BLaER1 (cell line): ENCODE measurements around the gene GPSM3.
"Not testable (repeated sequence)": the region's sequence is repeated elsewhere in the genome, so short reads cannot be mapped to it uniquely, and the experiment has no call there.

Experiments used
- H3K27ac ChIP-seq: shearing (Covaris generic); formaldehyde crosslinking; 2 replicates; pipeline ENCODE4 v1.8.1; 2022
- H3K27me3 ChIP-seq: shearing (Covaris generic); formaldehyde crosslinking; 2 replicates; pipeline ENCODE4 v1.8.1; 2022
- H3K36me3 ChIP-seq: shearing (Covaris generic); formaldehyde crosslinking; 2 replicates; pipeline ENCODE4 v1.8.1; 2022
- H3K4me1 ChIP-seq: shearing (Covaris generic); formaldehyde crosslinking; 2 replicates; pipeline ENCODE4 v1.8.1; 2022
- H3K4me2 ChIP-seq: shearing (Covaris generic); formaldehyde crosslinking; 2 replicates; pipeline ENCODE4 v1.8.1; 2022
- H3K4me3 ChIP-seq: shearing (Covaris generic); formaldehyde crosslinking; 2 replicates; pipeline ENCODE4 v1.8.1; 2022
- H3K9ac ChIP-seq: shearing (Covaris generic); formaldehyde crosslinking; 2 replicates; pipeline ENCODE4 v1.8.1; 2022
- H3K9me3 ChIP-seq: shearing (Covaris generic); formaldehyde crosslinking; 2 replicates; pipeline ENCODE4 v1.8.1; 2022
- H4K20me1 ChIP-seq: shearing (Covaris generic); formaldehyde crosslinking; 2 replicates; pipeline ENCODE4 v1.8.1; 2022
- Cebpa-rat ChIP-seq: shearing (Covaris generic); IDR thresholded peaks from 2 replicates; pipeline ENCODE4 v1.8.1; 2022

The GPSM3 gene

DNA sequence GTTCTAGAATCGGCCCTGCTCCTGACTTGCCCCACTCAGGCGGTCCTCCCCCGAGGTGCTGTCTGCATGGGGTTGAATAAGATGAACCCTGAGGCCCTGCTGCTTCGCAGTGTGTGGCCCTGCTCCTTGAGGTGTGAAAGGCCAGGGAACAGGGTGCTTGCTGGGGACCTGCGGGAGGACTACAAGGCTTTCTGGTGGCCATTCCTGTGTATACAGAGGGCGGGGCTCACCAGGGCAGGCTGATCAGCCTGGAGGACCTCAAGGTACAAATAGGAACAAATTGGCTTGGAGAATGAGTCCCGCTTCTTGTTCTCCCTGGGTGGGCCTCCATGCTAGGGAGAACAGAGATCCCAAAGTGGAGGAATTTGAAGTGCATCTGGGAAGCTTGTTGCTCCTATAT lies 25.7 kb upstream of the GPSM3 start:
- Histone ChIP-seq H3K27ac (no peak overlapping the region), H3K9me3 (no peaks in the 10 kb centered on the region), H3K4me2 (no peak overlapping the region), H3K4me1 (peaks cover 9% of the 10 kb centered on the region; the same call in 1 of the 2 replicates), H4K20me1 (no peaks in the 10 kb centered on the region), H3K9ac (no peak overlapping the region), H3K36me3 (no peaks in the 10 kb centered on the region), H3K4me3 (no peak overlapping the region), H3K27me3 (no peaks in the 10 kb centered on the region)
- no peak for TF ChIP-seq Cebpa-rat

DNA sequence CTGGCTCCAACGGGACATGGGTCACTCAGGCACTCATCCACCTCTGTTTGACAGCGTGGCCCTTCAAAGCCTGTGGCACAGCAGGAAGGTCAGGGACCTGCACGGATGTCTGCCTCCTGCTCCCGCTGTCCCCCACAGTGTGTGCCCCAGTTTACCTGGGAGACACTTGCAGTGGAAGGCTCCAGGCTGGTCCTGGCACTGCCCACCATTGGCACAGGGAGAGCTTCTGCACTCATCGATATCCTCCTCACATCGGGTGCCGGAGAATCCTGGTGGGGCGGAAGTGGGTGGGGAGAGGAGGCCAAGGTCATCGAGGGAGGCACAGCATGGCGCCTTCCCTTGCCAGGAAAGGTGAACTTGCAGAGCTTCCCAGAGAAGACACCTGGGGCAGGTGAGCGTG lies 24.6 kb upstream of the GPSM3 start:
- Histone ChIP-seq H3K27ac (no peak overlapping the region), H3K36me3 (no peaks in the 10 kb centered on the region), H3K4me2 (no peak overlapping the region), H3K4me1 (no peaks in the 10 kb centered on the region), H3K9me3 (no peaks in the 10 kb centered on the region), H3K9ac (no peak overlapping the region), H3K4me3 (no peak overlapping the region), H4K20me1 (no peaks in the 10 kb centered on the region), H3K27me3 (no peaks in the 10 kb centered on the region)
- no peak for TF ChIP-seq Cebpa-rat

DNA sequence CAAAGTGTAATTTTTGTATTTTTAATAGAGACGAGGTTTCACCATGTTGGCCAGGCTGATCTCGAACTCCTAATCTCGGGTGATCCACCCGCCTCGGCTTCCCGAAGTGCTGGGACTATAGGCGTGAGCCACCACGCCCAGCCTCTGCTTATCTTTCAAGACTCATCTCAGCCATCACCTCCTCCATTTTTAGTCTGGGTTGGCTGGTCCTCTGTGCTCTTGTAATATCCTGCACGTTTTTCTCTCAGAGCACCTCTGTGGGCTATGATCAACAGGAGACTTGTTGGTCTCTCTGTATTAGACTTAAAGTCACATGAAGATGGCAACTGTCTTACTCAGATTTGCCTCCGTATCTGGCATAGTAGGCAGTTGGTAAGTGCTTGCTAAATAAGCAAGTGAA lies 23.8 kb upstream of the GPSM3 start:
- no peaks in the 10 kb centered on the region for H3K27me3 ChIP-seq
- no peaks in the 10 kb centered on the region for H3K9me3 ChIP-seq
- no peak overlapping the region for H3K9ac ChIP-seq
- no peak for TF ChIP-seq Cebpa-rat
- H3K4me2 ChIP-seq = no peak overlapping the region
- no peaks in the 10 kb centered on the region for H4K20me1 ChIP-seq
- no peaks in the 10 kb centered on the region for H3K36me3 ChIP-seq
- no peak overlapping the region for H3K4me3 ChIP-seq
- no peaks in the 10 kb centered on the region for H3K4me1 ChIP-seq
- H3K27ac ChIP-seq = no peak overlapping the region

DNA sequence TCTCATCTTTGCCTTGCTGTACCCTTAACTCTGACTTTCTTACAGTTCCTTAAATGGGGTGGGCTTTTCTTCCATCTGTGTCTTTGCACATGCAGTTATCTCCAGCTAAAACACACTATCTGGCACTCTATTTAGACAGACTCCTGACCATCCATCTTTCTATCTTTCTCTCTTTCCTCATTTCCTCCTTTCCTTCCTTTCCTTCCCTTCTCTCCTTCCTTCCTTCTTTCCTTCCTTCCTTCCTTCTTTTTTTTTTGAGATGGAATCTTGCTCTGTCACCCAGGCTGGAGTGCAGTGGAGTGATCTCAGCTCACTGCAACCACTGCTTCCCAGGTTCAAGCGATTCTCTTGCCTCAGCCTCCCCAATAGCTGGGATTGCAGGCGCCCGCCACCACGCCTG lies 23.2 kb upstream of the GPSM3 start:
- Histone ChIP-seq H3K4me1 (no peaks in the 10 kb centered on the region), H3K27me3 (no peaks in the 10 kb centered on the region), H4K20me1 (no peaks in the 10 kb centered on the region), H3K4me2 (no peak overlapping the region), H3K9ac (no peak overlapping the region), H3K9me3 (no peaks in the 10 kb centered on the region), H3K36me3 (no peaks in the 10 kb centered on the region), H3K4me3 (no peak overlapping the region), H3K27ac (no peak overlapping the region)
- no peak for TF ChIP-seq Cebpa-rat

DNA sequence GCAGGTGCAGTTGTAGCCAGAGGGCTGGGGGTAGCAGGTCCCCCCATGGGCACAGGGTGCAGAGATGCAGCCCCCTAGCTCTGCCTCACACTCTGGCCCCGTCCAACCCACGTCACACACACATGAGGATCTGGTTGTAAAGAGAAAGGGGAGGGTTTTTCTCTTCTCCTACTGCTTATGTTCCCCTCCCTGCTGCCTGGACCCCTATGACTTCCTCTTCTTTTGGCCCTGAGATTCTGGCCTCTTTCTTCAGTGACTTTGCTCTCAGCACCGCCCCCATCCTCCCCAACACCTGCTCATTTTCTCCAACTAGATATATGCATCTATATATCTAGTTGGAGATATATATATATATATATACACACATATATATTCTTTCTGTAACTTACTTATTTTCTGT lies 21.7 kb upstream of the GPSM3 start:
- Histone ChIP-seq H3K4me2 (no peak overlapping the region), H3K4me1 (no peaks in the 10 kb centered on the region), H3K36me3 (no peaks in the 10 kb centered on the region), H3K9ac (no peak overlapping the region), H3K27me3 (no peaks in the 10 kb centered on the region), H3K27ac (no peak overlapping the region), H3K9me3 (no peaks in the 10 kb centered on the region), H3K4me3 (no peak overlapping the region), H4K20me1 (no peaks in the 10 kb centered on the region)
- no peak for TF ChIP-seq Cebpa-rat

DNA sequence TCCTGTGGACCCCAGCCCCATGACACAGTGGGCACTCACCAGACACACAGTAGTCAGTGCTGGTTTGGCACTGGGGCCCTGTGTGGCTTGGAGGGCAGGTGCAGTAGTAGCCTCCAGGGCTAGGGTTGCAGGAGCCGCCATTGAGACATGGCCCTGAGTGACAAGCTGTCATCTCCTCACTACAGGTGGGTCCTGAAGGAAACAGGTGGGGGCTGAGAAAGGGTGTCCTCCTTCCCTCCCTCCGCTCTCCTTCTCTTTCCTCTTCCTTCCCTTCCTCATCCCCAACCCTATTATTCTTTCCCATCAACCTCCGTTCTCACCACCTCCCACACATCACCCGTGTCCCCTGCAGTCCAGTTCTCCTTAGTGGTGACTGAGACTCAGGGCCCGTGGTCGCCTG lies 21.2 kb upstream of the GPSM3 start:
- Histone ChIP-seq H3K27me3 (no peaks in the 10 kb centered on the region), H3K4me3 (no peak overlapping the region), H3K9me3 (no peaks in the 10 kb centered on the region), H3K4me2 (no peak overlapping the region), H3K4me1 (no peaks in the 10 kb centered on the region), H3K27ac (no peak overlapping the region), H4K20me1 (no peaks in the 10 kb centered on the region), H3K36me3 (no peaks in the 10 kb centered on the region), H3K9ac (no peak overlapping the region)
- no peak for TF ChIP-seq Cebpa-rat

DNA sequence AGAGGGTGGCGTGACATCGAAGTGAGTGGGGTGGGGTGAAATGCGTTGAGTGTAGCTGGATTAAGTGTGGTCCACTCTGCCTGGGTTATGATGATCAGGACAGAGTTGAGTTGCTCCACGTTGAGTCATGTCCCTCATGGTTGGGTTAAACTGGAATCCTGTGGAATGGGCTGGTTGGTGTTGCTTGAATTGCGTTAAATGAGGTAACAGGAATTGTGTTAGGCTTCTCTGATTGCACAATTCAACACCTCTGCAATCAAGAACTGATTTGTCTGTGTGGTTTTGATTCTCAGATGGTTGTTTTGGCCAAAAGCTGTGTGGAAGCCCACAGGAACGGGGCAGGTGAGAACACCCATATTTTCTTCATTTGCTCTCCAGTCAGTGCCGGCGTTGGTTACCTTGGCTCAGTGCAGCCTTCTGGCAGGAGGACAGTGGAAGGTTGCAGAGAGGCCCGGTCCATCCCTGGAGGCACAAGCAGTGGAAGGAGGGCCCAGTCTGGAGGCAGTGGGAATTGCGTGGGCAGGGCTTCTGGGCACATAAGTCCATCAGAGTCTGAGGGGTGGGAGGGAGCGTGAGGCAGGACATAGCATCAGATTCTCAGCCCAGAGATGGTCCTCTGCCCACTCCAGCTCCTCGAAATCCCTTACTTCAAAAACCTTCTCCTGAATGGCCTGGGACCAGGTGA lies 19.8 kb upstream of the GPSM3 start:
- no peaks in the 10 kb centered on the region for H4K20me1 ChIP-seq
- no peak overlapping the region for H3K4me2 ChIP-seq
- H3K4me3 ChIP-seq = no peak overlapping the region
- no peak overlapping the region for H3K9ac ChIP-seq
- no peaks in the 10 kb centered on the region for H3K9me3 ChIP-seq
- H3K27ac ChIP-seq = no peak overlapping the region
- TF ChIP-seq Cebpa-rat = no peak
- no peaks in the 10 kb centered on the region for H3K27me3 ChIP-seq
- H3K36me3 ChIP-seq = no peaks in the 10 kb centered on the region
- no peaks in the 10 kb centered on the region for H3K4me1 ChIP-seq

DNA sequence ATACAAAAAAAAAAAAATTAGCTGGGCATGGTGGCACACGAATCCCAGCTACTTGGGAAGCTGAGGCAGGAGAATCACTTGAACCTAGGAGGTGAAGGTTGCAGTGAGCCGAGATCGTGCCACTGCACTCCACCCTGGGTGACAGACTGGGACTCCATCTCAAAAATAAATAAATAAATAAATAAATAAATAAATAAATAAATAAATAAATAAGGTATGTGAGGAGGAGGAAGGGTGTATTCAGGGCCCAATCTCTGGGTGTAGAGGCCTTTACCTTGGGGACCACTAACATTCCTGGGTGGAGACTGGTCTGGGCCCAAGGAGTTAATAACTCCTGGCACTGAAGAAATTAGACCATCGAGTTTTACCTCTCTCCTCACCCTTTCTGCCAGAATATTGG lies 19.0 kb upstream of the GPSM3 start:
- H4K20me1 ChIP-seq, H3K27ac ChIP-seq, H3K27me3 ChIP-seq: not testable (repeated sequence)

DNA sequence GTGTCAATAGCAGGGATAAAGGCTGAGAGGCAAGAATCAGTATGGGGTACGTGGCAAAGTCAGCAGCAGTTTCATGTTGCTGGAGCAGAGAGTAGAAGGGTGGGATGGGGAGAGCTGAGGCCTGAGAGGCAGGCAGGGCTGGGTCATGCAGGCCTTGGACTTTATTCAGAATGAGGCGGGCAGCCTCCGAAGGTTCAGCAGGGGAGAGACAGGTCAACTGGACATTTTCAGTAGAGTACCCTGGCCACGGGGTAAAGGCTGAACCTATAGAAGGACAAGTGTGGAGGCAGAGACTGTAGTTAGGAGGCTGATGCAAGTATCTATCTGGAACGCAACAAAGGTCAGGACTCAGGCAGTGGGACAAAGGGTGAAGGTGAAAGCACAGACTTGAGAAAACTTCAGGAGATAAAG lies 17.8 kb upstream of the GPSM3 start:
- no peak overlapping the region for H3K9ac ChIP-seq
- H3K9me3 ChIP-seq = no peaks in the 10 kb centered on the region
- no peak overlapping the region for H3K4me2 ChIP-seq
- no peak overlapping the region for H3K4me3 ChIP-seq
- TF ChIP-seq Cebpa-rat = no peak
- H3K36me3 ChIP-seq = no peaks in the 10 kb centered on the region
- no peaks in the 10 kb centered on the region for H4K20me1 ChIP-seq
- H3K27me3 ChIP-seq = no peaks in the 10 kb centered on the region
- no peak overlapping the region for H3K27ac ChIP-seq
- H3K4me1 ChIP-seq = no peaks in the 10 kb centered on the region

More for the DNA sequence above, 19.0 kb upstream of the GPSM3 start:
- not testable (repeated sequence) for H3K4me3 ChIP-seq, H3K9me3 ChIP-seq, H3K4me1 ChIP-seq, H3K4me2 ChIP-seq, H3K9ac ChIP-seq, H3K36me3 ChIP-seq

DNA sequence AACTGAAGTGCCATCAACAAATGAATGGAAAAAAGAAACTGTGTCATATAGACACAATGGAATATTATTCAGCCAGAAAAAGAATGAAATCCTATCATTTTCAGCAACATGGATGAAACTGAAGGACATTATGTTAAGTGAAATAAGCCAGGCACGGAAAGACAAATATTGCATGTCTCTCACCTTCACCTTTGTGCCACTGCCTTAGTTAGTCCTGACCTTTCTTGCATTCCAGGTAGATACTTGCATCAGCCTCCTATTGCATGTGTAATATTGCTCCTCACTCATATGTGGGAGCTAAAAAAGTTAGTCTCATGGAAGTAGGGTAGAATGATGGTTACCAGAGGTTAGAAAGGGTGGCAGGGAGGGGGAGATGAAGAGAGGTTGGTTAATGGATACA lies 16.6 kb upstream of the GPSM3 start:
- no peak overlapping the region for H3K27ac ChIP-seq
- H3K36me3 ChIP-seq = no peaks in the 10 kb centered on the region
- H3K4me1 ChIP-seq = no peaks in the 10 kb centered on the region
- no peak overlapping the region for H3K4me2 ChIP-seq
- TF ChIP-seq Cebpa-rat = no peak
- H3K9ac ChIP-seq = no peak overlapping the region
- H3K4me3 ChIP-seq = no peak overlapping the region
- H3K27me3 ChIP-seq = no peaks in the 10 kb centered on the region
- no peaks in the 10 kb centered on the region for H3K9me3 ChIP-seq
- no peaks in the 10 kb centered on the region for H4K20me1 ChIP-seq

DNA sequence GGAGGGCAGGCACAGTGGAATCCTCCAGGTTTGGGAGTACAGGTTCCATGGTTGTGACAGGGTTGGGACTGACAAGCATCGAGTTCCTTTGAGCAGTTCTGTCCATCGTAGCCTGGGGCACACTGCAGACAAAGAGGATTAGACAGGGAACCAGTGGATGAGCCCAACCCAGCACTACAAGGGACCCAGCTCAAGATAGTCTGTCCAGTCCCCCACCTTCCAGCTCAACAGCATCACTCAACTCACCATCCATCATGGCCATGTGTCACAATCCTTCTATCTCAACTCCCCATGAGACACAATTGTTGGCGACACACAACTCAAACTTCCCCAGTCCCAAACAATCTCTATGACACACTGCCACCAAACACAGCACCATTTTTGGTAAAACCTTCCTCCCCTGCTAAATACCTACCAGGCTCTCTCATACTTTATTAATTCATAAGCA lies 11.8 kb upstream of the GPSM3 start:
- no peak overlapping the region for H3K27ac ChIP-seq
- TF ChIP-seq Cebpa-rat = no peak
- no peaks in the 10 kb centered on the region for H3K9me3 ChIP-seq
- H3K9ac ChIP-seq = no peak overlapping the region
- H3K27me3 ChIP-seq = no peaks in the 10 kb centered on the region
- H3K4me1 ChIP-seq = no peaks in the 10 kb centered on the region
- no peaks in the 10 kb centered on the region for H3K36me3 ChIP-seq
- no peak overlapping the region for H3K4me3 ChIP-seq
- no peaks in the 10 kb centered on the region for H4K20me1 ChIP-seq
- H3K4me2 ChIP-seq = no peak overlapping the region
